VCaP (cell line): ENCODE data around the gene FAM209A.
"Not testable (repeated sequence)": the region's sequence is repeated elsewhere in the genome, so short reads cannot be mapped to it uniquely, and the experiment has no call there.

Experiments used
- H3K27ac ChIP-seq: fragments of 450-650 bp; 2 replicates; pipeline ENCODE4 v1.5.1; 2017
- TF ChIP-seq, protein P1 (sequence below): fragments of 450-650 bp; conservative IDR thresholded peaks from 2 replicates; pipeline ENCODE4 v1.5.1; 2017; ENCODE audit warnings: mild to moderate bottlenecking, moderate library complexity

Gene FAM209A

GRCh38 chr20:56519551-56519950, 5.0 kb upstream of the FAM209A start:
- H3K27ac ChIP-seq, result no peak overlapping the region
- TF ChIP-seq, protein P1, sequence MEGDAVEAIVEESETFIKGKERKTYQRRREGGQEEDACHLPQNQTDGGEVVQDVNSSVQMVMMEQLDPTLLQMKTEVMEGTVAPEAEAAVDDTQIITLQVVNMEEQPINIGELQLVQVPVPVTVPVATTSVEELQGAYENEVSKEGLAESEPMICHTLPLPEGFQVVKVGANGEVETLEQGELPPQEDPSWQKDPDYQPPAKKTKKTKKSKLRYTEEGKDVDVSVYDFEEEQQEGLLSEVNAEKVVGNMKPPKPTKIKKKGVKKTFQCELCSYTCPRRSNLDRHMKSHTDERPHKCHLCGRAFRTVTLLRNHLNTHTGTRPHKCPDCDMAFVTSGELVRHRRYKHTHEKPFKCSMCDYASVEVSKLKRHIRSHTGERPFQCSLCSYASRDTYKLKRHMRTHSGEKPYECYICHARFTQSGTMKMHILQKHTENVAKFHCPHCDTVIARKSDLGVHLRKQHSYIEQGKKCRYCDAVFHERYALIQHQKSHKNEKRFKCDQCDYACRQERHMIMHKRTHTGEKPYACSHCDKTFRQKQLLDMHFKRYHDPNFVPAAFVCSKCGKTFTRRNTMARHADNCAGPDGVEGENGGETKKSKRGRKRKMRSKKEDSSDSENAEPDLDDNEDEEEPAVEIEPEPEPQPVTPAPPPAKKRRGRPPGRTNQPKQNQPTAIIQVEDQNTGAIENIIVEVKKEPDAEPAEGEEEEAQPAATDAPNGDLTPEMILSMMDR, result no peak

- TF ChIP-seq, protein P1, result no peak
- no peak overlapping the region for H3K27ac ChIP-seq
These were observed 4.4 kb upstream of the FAM209A start for GRCh38 chr20:56520180-56520579.

GRCh38 chr20:56520746-56521354, 3.7 kb upstream of the FAM209A start:
- H3K27ac ChIP-seq, result not testable (repeated sequence)

GRCh38 chr20:56522311-56522710, 2.2 kb upstream of the FAM209A start:
- H3K27ac ChIP-seq, result no peak overlapping the region
- TF ChIP-seq, protein P1, result no peak

DNA sequence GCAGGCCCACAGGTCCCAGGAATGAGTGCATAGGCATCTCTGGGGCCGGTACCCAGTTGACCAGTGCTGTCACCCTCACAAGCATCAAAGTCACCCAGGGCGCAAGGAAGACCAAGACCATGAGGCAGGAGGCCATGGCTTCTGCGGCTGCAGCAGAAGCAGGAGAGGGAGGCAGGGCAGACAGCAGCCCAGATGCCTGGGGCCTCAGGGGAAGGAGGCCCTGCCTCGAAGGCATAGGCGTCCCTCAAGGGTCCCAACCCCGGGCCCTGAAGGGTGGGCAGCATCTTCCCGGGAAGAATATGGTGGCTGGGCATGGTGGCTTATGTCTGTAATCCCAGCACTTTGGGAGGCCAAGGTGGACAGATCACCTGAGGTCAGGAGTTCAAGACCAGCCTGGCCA, 3.0 kb downstream of the FAM209A start:
- no peak overlapping the region for H3K27ac ChIP-seq
- TF ChIP-seq, protein P1, result no peak

- H3K27ac ChIP-seq, result not testable (repeated sequence)
These were observed 8.4 kb downstream of the FAM209A start, which contains the start of gene FAM209B for GRCh38 chr20:56532946-56533345. Gene FAM209B, plus strand, starts transcription at chr20:56533246. Its CDS starts 96 bp downstream, at chr20:56533342.

GRCh38 chr20:56537997-56538396, 13.5 kb downstream of the FAM209A start:
- TF ChIP-seq, protein P1, result no peak
- H3K27ac ChIP-seq, result peak overlapping the region; percentile 69

- TF ChIP-seq, protein P1, result no peak
These were observed 15.9 kb downstream of the FAM209A start for GRCh38 chr20:56540415-56540814.

More at GRCh38 chr20:56540415-56540814, 15.9 kb downstream of the FAM209A start:
- H3K27ac ChIP-seq, result no peak overlapping the region
